Lung (tissue), 12 donors: ENCODE results near the gene TBX1. TPM values are rescaled to one million over a fixed set of nuclear protein-coding genes. Genes with fewer than 3 reads are reported as not detected.

Experiments
- ATAC-seq: fragments of 200-7000 bp; cut with Tn5 transposase; one replicate; pipeline ENCODE4 v1.9.1; 2020; ENCODE audit warnings: moderate number of reproducible peaks; ENCODE audit not compliant: insufficient read depth, low FRiP score
- DNase-seq, 3 donors: peaks; one replicate each; pipeline ENCODE4 v3.0.0-alpha.2; 2013 to 2017
- H3K27ac ChIP-seq, 2 donors: one replicate each; pipeline ENCODE4 v1.5.1; 2013; ENCODE audit warnings: mild to moderate bottlenecking in 2 of 2, moderate library complexity in 2 of 2, control low read depth in 1 of 2, inconsistent platforms in 1 of 2, low read depth in 1 of 2, low read length in 1 of 2
- H3K27me3 ChIP-seq, 3 donors: one replicate each; pipeline ENCODE4 v1.5.1; 2013; ENCODE audit warnings: low read length in 2 of 3; ENCODE audit not compliant: control insufficient read depth in 3 of 3, insufficient read depth in 3 of 3
- H3K36me3 ChIP-seq, 4 donors: one replicate each; pipeline ENCODE4 v1.5.1; 2013; ENCODE audit warnings: low read length in 4 of 4, mild to moderate bottlenecking in 1 of 4, moderate library complexity in 1 of 4; ENCODE audit not compliant: control insufficient read depth in 4 of 4, insufficient read depth in 4 of 4
- H3K4me1 ChIP-seq, 5 donors: one replicate each; pipeline ENCODE4 v1.5.1; 2013; ENCODE audit warnings: low read length in 5 of 5, mild to moderate bottlenecking in 2 of 5, moderate library complexity in 1 of 5; ENCODE audit not compliant: control insufficient read depth in 5 of 5, insufficient read depth in 5 of 5
- H3K4me3 ChIP-seq: one replicate; pipeline ENCODE4 v1.5.1; 2013; ENCODE audit warnings: mild to moderate bottlenecking, control low read depth, moderate library complexity
- H3K9ac ChIP-seq, 2 donors: one replicate each; pipeline ENCODE4 v1.5.1; 2013; ENCODE audit warnings: low read length in 2 of 2, control low read depth in 1 of 2; ENCODE audit not compliant: insufficient read depth in 1 of 2
- H3K9me3 ChIP-seq, 4 donors: one replicate each; pipeline ENCODE4 v1.5.1; 2013; ENCODE audit warnings: low read length in 3 of 4, mild to moderate bottlenecking in 1 of 4, moderate library complexity in 1 of 4; ENCODE audit not compliant: control insufficient read depth in 4 of 4, insufficient read depth in 3 of 4
- WGBS, 2 donors: extraction: QIAGEN DNeasy Blood & Tissue Kit; methylation state at CpG; one replicate each; pipeline ENCODE4 v1.1.7; 2013; 5-methylcytosine and 5-hydroxymethylcytosine counted together
- polyA plus RNA-seq, 2 donors: library from polyadenylated mRNA; stranded (reverse); fragments of 200-250 nt; gene quantifications; one replicate each; pipeline ENCODE4 v1.2.1, GENCODE V29; 2013
- total RNA-seq, 2 donors: library from RNA; depleted of rRNA in 1 of 2; stranded (reverse); fragments of >200 nt in 1 of 2; gene quantifications; one replicate each; pipeline ENCODE4 v1.2.1, GENCODE V29; 2014 to 2021
- TF ChIP-seq, protein P1 (sequence below): IDR thresholded peaks from 2 replicates; pipeline ENCODE4 v1.5.1; 2012; ENCODE audit warnings: mild to moderate bottlenecking; ENCODE audit errors: control extremely low read depth, extremely low read depth
- donor health status: control.
- donor health status: control.
- donor health status: Bipolar disorder and iron deficiency.
- donor health status: healthy.
- donor health status: DM: yes; HTN: yes; CAD: no.

TBX1 gene
- total and polyA plus RNA-seq, 4 donors: 2.3 to 19.3 (median 4.5) TPM

- Histone ChIP-seq H3K4me3 (no peak overlapping the region), H3K27ac (no peak overlapping the region), H3K9me3 (no peaks in the 10 kb centered on the region), H3K36me3 (no peaks in the 10 kb centered on the region), H3K27me3 (no peaks in the 10 kb centered on the region), H3K4me1 (peaks cover 0 to 13% (median 0%) of the 10 kb centered on the region in 5 donors), H3K9ac (no peak overlapping the region)
- no peak for ATAC-seq
- DNase-seq: no peak
- 91 to 96% methylated on average over 23 of the region's 23 CpGs for WGBS, 2 donors
- TF ChIP-seq, protein P1, sequence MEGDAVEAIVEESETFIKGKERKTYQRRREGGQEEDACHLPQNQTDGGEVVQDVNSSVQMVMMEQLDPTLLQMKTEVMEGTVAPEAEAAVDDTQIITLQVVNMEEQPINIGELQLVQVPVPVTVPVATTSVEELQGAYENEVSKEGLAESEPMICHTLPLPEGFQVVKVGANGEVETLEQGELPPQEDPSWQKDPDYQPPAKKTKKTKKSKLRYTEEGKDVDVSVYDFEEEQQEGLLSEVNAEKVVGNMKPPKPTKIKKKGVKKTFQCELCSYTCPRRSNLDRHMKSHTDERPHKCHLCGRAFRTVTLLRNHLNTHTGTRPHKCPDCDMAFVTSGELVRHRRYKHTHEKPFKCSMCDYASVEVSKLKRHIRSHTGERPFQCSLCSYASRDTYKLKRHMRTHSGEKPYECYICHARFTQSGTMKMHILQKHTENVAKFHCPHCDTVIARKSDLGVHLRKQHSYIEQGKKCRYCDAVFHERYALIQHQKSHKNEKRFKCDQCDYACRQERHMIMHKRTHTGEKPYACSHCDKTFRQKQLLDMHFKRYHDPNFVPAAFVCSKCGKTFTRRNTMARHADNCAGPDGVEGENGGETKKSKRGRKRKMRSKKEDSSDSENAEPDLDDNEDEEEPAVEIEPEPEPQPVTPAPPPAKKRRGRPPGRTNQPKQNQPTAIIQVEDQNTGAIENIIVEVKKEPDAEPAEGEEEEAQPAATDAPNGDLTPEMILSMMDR: no peak
These were observed 50.0 kb downstream of the TBX1 start for GRCh38 chr22:19810381-19811201.

- WGBS, 2 donors: 91 to 92% methylated on average over 12 of the region's 12 CpGs
- no peak for DNase-seq
- TF ChIP-seq, protein P1: no peak
- H3K27ac ChIP-seq: no peak overlapping the region
- no peak overlapping the region for H3K4me3 ChIP-seq
- no peak overlapping the region for H3K9ac ChIP-seq
- peaks cover 0 to 14% (median 0%) of the 10 kb centered on the region in 5 donors for H3K4me1 ChIP-seq
- H3K9me3 ChIP-seq: no peaks in the 10 kb centered on the region
- no peak for ATAC-seq
- H3K27me3 ChIP-seq: no peaks in the 10 kb centered on the region
- H3K36me3 ChIP-seq: no peaks in the 10 kb centered on the region
These were observed 50.6 kb downstream of the TBX1 start for GRCh38 chr22:19811211-19811621.

DNA sequence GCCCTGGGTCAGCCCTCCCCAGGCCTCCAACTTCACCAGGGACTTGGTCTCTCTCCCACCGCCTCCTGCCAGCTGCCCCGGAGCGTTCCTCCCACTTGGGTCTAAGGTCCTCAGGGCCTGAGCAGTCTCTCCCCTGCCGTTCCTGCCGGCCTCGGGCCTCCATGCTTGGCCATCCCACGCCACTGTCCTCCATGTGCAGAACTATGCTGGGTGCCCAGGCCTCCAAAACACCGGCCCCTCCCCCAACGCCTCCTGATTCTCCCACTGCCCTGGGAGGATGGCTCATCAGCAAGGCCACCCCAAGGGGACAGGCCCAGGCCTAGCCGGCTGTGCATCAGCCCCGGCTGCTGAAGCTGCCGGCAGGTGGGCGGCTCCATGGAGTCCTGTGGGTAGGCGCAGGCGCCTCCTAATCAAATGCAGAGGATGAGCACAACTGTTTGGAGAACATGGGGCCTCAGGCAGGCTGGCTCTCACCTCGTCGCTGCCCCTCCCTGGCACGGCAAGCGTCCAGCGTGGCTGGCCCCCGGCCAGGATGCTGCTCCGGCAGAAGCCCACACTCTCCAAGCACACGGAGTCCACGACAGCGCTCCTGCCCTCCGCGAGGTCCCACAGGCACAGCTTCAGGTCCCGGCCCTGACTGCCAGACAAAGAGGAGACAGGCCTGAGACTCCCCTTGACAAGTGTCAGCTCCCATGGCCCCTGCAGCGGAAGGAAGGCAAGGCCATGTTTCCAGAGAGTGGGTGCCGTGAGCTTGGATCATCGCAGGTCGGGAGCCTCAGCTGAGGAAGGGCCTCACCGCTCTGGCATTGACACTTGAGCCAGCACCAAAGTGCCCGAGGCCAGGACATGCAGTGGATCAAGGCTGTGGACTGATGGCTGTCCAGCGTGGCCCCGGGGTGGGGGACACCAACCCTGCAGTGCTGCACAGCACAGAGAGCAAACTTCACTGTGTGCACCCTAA is 51.5 kb downstream of the TBX1 start:
- DNase-seq (no peak), ATAC-seq (no peak)
- Histone ChIP-seq H3K27ac (no peak overlapping the region), H3K27me3 (no peaks in the 10 kb centered on the region), H3K36me3 (no peaks in the 10 kb centered on the region), H3K9ac (no peak overlapping the region), H3K9me3 (no peaks in the 10 kb centered on the region), H3K4me3 (no peak overlapping the region), H3K4me1 (peaks cover 0 to 18% (median 0%) of the 10 kb centered on the region in 5 donors)
- WGBS, 2 donors: 93 to 95% methylated on average over 36 of the region's 36 CpGs
- TF ChIP-seq, protein P1: no peak
